HepG2 (cell line): ENCODE results near the gene SEMA4C. TPM values are rescaled to one million over a fixed set of nuclear protein-coding genes. Genes with fewer than 3 reads are reported as not detected.

ENCODE experiments used
- CBFB ChIP-seq: sonication (generic); formaldehyde crosslinking; IDR thresholded peaks from 2 replicates; pipeline ENCODE4 v1.4.0; 2020; ENCODE audit warnings: missing genetic modification reagents
- FIP1L1 ChIP-seq: fragments of 200-400 bp; formaldehyde crosslinking; IDR thresholded peaks from 2 replicates; pipeline ENCODE4 v1.6.1; 2018; ENCODE audit warnings: low read depth, mild to moderate bottlenecking, low read length, moderate library complexity, borderline replicate concordance; ENCODE audit not compliant: insufficient read depth
- FOXM1 ChIP-seq: sonication (generic); formaldehyde crosslinking; IDR thresholded peaks from 2 replicates; pipeline ENCODE4 v1.5.0; 2020; ENCODE audit warnings: missing genetic modification reagents
- JDP2 ChIP-seq: sonication (generic); formaldehyde crosslinking; IDR thresholded peaks from 2 replicates; pipeline ENCODE4 v1.8.1; 2022; ENCODE audit warnings: missing genetic modification reagents, borderline replicate concordance
- KMT2B ChIP-seq: IDR thresholded peaks from 2 replicates; pipeline ENCODE4 v1.6.1; 2016; ENCODE audit warnings: missing genetic modification reagents, missing compliant biosample characterization
- PREB ChIP-seq: sonication (generic); formaldehyde crosslinking; IDR thresholded peaks from 2 replicates; pipeline ENCODE4 v1.4.0; 2020; ENCODE audit warnings: missing genetic modification reagents
- RFX5 ChIP-seq: IDR thresholded peaks from 2 replicates; pipeline ENCODE4 v1.6.1; 2011; ENCODE audit warnings: low read depth, low read length, improper control_type of control experiment
- SKIL ChIP-seq: sonication (generic); formaldehyde crosslinking; IDR thresholded peaks from 2 replicates; pipeline ENCODE4 v1.8.0; 2022; ENCODE audit warnings: missing genetic modification reagents, mild to moderate bottlenecking, moderate library complexity, borderline replicate concordance
- STAT6 ChIP-seq: sonication (generic); formaldehyde crosslinking; IDR thresholded peaks from 2 replicates; pipeline ENCODE4 v1.4.0; 2020; ENCODE audit warnings: missing genetic modification reagents, mild to moderate bottlenecking, borderline replicate concordance
- TERF1 ChIP-seq: sonication (generic); formaldehyde crosslinking; IDR thresholded peaks from 2 replicates; pipeline ENCODE4 v1.8.0; 2022; ENCODE audit warnings: mild to moderate bottlenecking, missing genetic modification reagents, moderate library complexity
- ZNF33B ChIP-seq: sonication (generic); formaldehyde crosslinking; IDR thresholded peaks from 2 replicates; pipeline ENCODE4 v1.5.1; 2020; ENCODE audit warnings: mild to moderate bottlenecking, missing genetic modification reagents
- ZNF430 ChIP-seq: sonication (generic); formaldehyde crosslinking; IDR thresholded peaks from 2 replicates; pipeline ENCODE4 v1.9.0; 2021; ENCODE audit warnings: mild to moderate bottlenecking, missing genetic modification reagents
- ZNF501 ChIP-seq: sonication (generic); formaldehyde crosslinking; IDR thresholded peaks from 2 replicates; pipeline ENCODE4 v1.5.1; 2020; ENCODE audit warnings: mild to moderate bottlenecking, moderate library complexity, missing genetic modification reagents
- ZNF543 ChIP-seq: sonication (generic); formaldehyde crosslinking; IDR thresholded peaks from 2 replicates; pipeline ENCODE4 v1.4.0; 2020; ENCODE audit warnings: mild to moderate bottlenecking, missing genetic modification reagents
- ZNF782 ChIP-seq: sonication (generic); formaldehyde crosslinking; IDR thresholded peaks from 2 replicates; pipeline ENCODE4 v1.4.0; 2020; ENCODE audit warnings: missing genetic modification reagents, mild to moderate bottlenecking, borderline replicate concordance
- polyA plus RNA-seq, 8 experiments: library from polyadenylated mRNA; depleted of rRNA in 3 of 8; stranded (reverse) in 7 of 8; unstranded in 1 of 8; fragments of >200 nt; fragmentation: Illumina TruSeq in 4 of 8; extraction: Trizol in 4 of 8; gene quantifications; 2 replicates each; pipeline versions ENCODE4 v1.2.1 to v1.2.3, GENCODE V29; 2011 to 2016; ENCODE audit warnings: low read depth in 4 of 8, missing spikeins in 1 of 8, mixed read lengths in 1 of 8; ENCODE audit not compliant: insufficient read depth in 1 of 8
- total RNA-seq, 5 experiments: library from RNA; depleted of rRNA; stranded (reverse); fragments of >200 nt; fragmentation: Illumina TruSeq; extraction: Trizol; gene quantifications; 2 replicates each; pipeline ENCODE4 v1.2.3, GENCODE V29; 2016; ENCODE audit warnings: low read depth in 1 of 5

SEMA4C gene
- total and polyA plus RNA-seq, 2 of the 13 experiments (the other 11 are each of a cell fraction or from before 2014, with no cell fraction given): 25.9 to 46.6 TPM

- TF ChIP-seq TERF1 (CRISPR knock-in tag): no peak
- TF ChIP-seq PREB (CRISPR knock-in tag): no peak
- no peak for TF ChIP-seq RFX5
- TF ChIP-seq KMT2B (CRISPR knock-in tag): peak; percentile 83
- peak; percentile 86 for TF ChIP-seq CBFB (CRISPR knock-in tag)
- TF ChIP-seq JDP2: no peak
- TF ChIP-seq ZNF430 (CRISPR knock-in tag): peak; percentile 96
- TF ChIP-seq ZNF543: peak; percentile 96
- no peak for TF ChIP-seq FOXM1
- peak; percentile 87 for TF ChIP-seq SKIL
- 0 out of 2 replicates have a peak, but pooled peaks have one; percentile 57 for TF ChIP-seq FIP1L1
- TF ChIP-seq STAT6 (CRISPR knock-in tag): peak; percentile 95
- TF ChIP-seq ZNF33B (CRISPR knock-in tag): peak; percentile 83; the same call in 1 of the 2 replicates
- TF ChIP-seq ZNF782: peak; percentile 48; the same call in 1 of the 2 replicates
- TF ChIP-seq ZNF501 (CRISPR knock-in tag): peak; percentile 83; the same call in 1 of the 2 replicates
These were observed 50.6 kb downstream of the SEMA4C start (continued) for GRCh38 chr2:96819128-96819875.
